H9 (cell line): ENCODE data around the gene PIP5K1C. TPM values are rescaled to one million over a fixed set of nuclear protein-coding genes. Genes with fewer than 3 reads are reported as not detected.
A peak's percentile ranks its signal among the peaks of the same experiment; 100 is the strongest.
"Not testable (repeated sequence)": the region's sequence is repeated elsewhere in the genome, so short reads cannot be mapped to it uniquely, and the experiment has no call there.

ENCODE experiments used
- DNase-seq: peaks from one replicate; pipeline ENCODE4 v3.0.0-alpha.2; 2017
- H2AFZ ChIP-seq: one replicate; pipeline ENCODE4 v1.6.1; 2013; ENCODE audit warnings: mild to moderate bottlenecking, low read length, control low read depth, moderate library complexity
- H2AK5ac ChIP-seq: 2 replicates; pipeline ENCODE4 v1.6.1; 2013; ENCODE audit warnings: low read length, control low read depth, mixed read lengths; ENCODE audit not compliant: insufficient read length
- H2BK120ac ChIP-seq: one replicate; pipeline ENCODE4 v1.6.1; 2013; ENCODE audit warnings: low read depth, mild to moderate bottlenecking, low read length, control low read depth, inconsistent platforms; ENCODE audit not compliant: poor library complexity, severe bottlenecking
- H2BK12ac ChIP-seq: 2 replicates; pipeline ENCODE4 v1.6.1; 2013; ENCODE audit warnings: low read length, control low read depth, mixed read lengths, low read depth; ENCODE audit not compliant: insufficient read length
- H2BK15ac ChIP-seq: 2 replicates; pipeline ENCODE4 v1.6.1; 2013; ENCODE audit warnings: low read depth, low read length, control low read depth
- H2BK20ac ChIP-seq: one replicate; pipeline ENCODE4 v1.6.1; 2013; ENCODE audit warnings: low read depth, mild to moderate bottlenecking, low read length, control low read depth, inconsistent platforms; ENCODE audit not compliant: poor library complexity, severe bottlenecking
- H2BK5ac ChIP-seq: 2 replicates; pipeline ENCODE4 v1.6.1; 2013; ENCODE audit warnings: low read length, control low read depth, mixed read lengths; ENCODE audit not compliant: insufficient read length
- H3K14ac ChIP-seq: 2 replicates; pipeline ENCODE4 v1.6.1; 2013; ENCODE audit warnings: low read length, control low read depth; ENCODE audit not compliant: insufficient read depth
- H3K18ac ChIP-seq: 2 replicates; pipeline ENCODE4 v1.6.1; 2013; ENCODE audit warnings: low read depth, mild to moderate bottlenecking, mixed read lengths, low read length, control low read depth; ENCODE audit not compliant: insufficient read length
- H3K23ac ChIP-seq: 2 replicates; pipeline ENCODE4 v1.6.1; 2013; ENCODE audit warnings: low read length, control low read depth, mixed read lengths, low read depth; ENCODE audit not compliant: insufficient read length
- H3K23me2 ChIP-seq: 2 replicates; pipeline ENCODE4 v1.6.1; 2013; ENCODE audit warnings: low read depth, mild to moderate bottlenecking, mixed read lengths, low read length, control low read depth; ENCODE audit not compliant: insufficient read length, poor library complexity, severe bottlenecking
- H3K27ac ChIP-seq: 2 replicates; pipeline ENCODE4 v1.5.1; 2013; ENCODE audit warnings: low read length, control low read depth, mixed read lengths, low read depth; ENCODE audit not compliant: insufficient read length
- H3K27me3 ChIP-seq: 2 replicates; pipeline ENCODE4 v1.6.1; 2013; ENCODE audit warnings: low read length, control low read depth, inconsistent platforms; ENCODE audit not compliant: insufficient read depth
- H3K4ac ChIP-seq: 2 replicates; pipeline ENCODE4 v1.6.1; 2013; ENCODE audit warnings: low read depth, mild to moderate bottlenecking, control low read depth, inconsistent platforms, low read length, moderate library complexity
- H3K4me1 ChIP-seq: 2 replicates; pipeline ENCODE4 v1.6.1; 2013; ENCODE audit warnings: low read length, control low read depth, inconsistent platforms; ENCODE audit not compliant: insufficient read depth
- H3K4me2 ChIP-seq: 2 replicates; pipeline ENCODE4 v1.6.1; 2013; ENCODE audit warnings: low read length, control low read depth, mixed read lengths; ENCODE audit not compliant: insufficient read length, insufficient read depth
- H3K56ac ChIP-seq: 2 replicates; pipeline ENCODE4 v1.6.1; 2013; ENCODE audit warnings: low read depth, mild to moderate bottlenecking, mixed read lengths, low read length, control low read depth; ENCODE audit not compliant: insufficient read length
- H3K79me1 ChIP-seq: 2 replicates; pipeline ENCODE4 v1.6.1; 2013; ENCODE audit warnings: low read depth, mild to moderate bottlenecking, moderate library complexity, low read length, control low read depth, inconsistent platforms; ENCODE audit not compliant: insufficient read depth, poor library complexity, severe bottlenecking
- H3K79me2 ChIP-seq: 2 replicates; pipeline ENCODE4 v1.6.1; 2013; ENCODE audit warnings: low read length, control low read depth, inconsistent platforms; ENCODE audit not compliant: insufficient read depth
- H3K9ac ChIP-seq: 2 replicates; pipeline ENCODE4 v1.6.1; 2013; ENCODE audit warnings: low read length, control low read depth, mixed read lengths; ENCODE audit not compliant: insufficient read length; ENCODE audit errors: extremely low read depth
- H3K9me3 ChIP-seq: one replicate; pipeline ENCODE4 v1.6.1; 2013; ENCODE audit warnings: low read depth, low read length, inconsistent platforms; ENCODE audit not compliant: control insufficient read depth
- H3T11ph ChIP-seq: one replicate; pipeline ENCODE4 v1.6.1; 2013; ENCODE audit warnings: mild to moderate bottlenecking, low read length, control low read depth, inconsistent platforms
- H4K20me1 ChIP-seq: one replicate; pipeline ENCODE4 v1.6.1; 2013; ENCODE audit not compliant: control insufficient read depth, insufficient read length, insufficient read depth
- H4K5ac ChIP-seq: 2 replicates; pipeline ENCODE4 v1.6.1; 2013; ENCODE audit warnings: low read depth, mild to moderate bottlenecking, mixed read lengths, low read length, control low read depth; ENCODE audit not compliant: insufficient read length
- H4K8ac ChIP-seq: replicated peaks from 2 replicates; pipeline ENCODE4 v1.6.1; 2013; ENCODE audit warnings: low read length, control low read depth, mixed read lengths, low read depth; ENCODE audit not compliant: insufficient read length
- H4K91ac ChIP-seq: 2 replicates; pipeline ENCODE4 v1.6.1; 2013; ENCODE audit warnings: low read depth, mild to moderate bottlenecking, moderate library complexity, mixed read lengths, low read length, control low read depth; ENCODE audit not compliant: insufficient read length
- H3K27ac Mint-ChIP-seq, 3 experiments: 2 replicates in 2 of 3; 3 replicates in 1 of 3; pipeline ENCODE4 v1.8.0; 2020 to 2021; ENCODE audit warnings: mixed read lengths in 3 of 3, mild to moderate bottlenecking in 1 of 3, moderate library complexity in 1 of 3
- H3K27me3 Mint-ChIP-seq: 2 replicates; pipeline ENCODE4 v1.8.0; 2021; ENCODE audit warnings: low read depth, mild to moderate bottlenecking, moderate library complexity, mixed read lengths
- H3K36me3 Mint-ChIP-seq, 3 experiments: 2 replicates in 2 of 3; 3 replicates in 1 of 3; pipeline ENCODE4 v1.8.0; 2020 to 2021; ENCODE audit warnings: low read depth in 3 of 3, mixed read lengths in 3 of 3; ENCODE audit not compliant: insufficient read depth in 1 of 3
- H3K4me1 Mint-ChIP-seq, 2 experiments: 2 replicates each; pipeline ENCODE4 v1.8.0; 2020; ENCODE audit warnings: mixed read lengths in 2 of 2
- H3K4me3 Mint-ChIP-seq, 2 experiments: 2 replicates in 1 of 2; 3 replicates in 1 of 2; pipeline ENCODE4 v1.8.0; 2020 to 2021; ENCODE audit warnings: mild to moderate bottlenecking in 2 of 2, mixed read lengths in 2 of 2, moderate library complexity in 1 of 2
- H3K9me3 Mint-ChIP-seq, 2 experiments: 2 replicates in 1 of 2; 3 replicates in 1 of 2; pipeline ENCODE4 v1.8.0; 2020; ENCODE audit warnings: mild to moderate bottlenecking in 2 of 2, mixed read lengths in 2 of 2, moderate library complexity in 1 of 2
- WGBS: extraction: QIAGEN DNeasy Blood & Tissue Kit; methylation state at CpG from one replicate; pipeline ENCODE4 v1.1.7; 2013; ENCODE audit warnings: missing lambda C conversion rate, low lambda C conversion rate, mixed read lengths; ENCODE audit not compliant: insufficient read length; ENCODE audit errors: extremely low coverage; 5-methylcytosine and 5-hydroxymethylcytosine counted together
- total RNA-seq: library from RNA; stranded (reverse); gene quantifications from 2 replicates; pipeline ENCODE4 v1.2.1, GENCODE V29; 2021
- TF ChIP-seq, protein P1 (sequence below): fragments of 200-600 bp; sonication (generic); conservative IDR thresholded peaks from 3 replicates; pipeline ENCODE4 v1.8.0; 2021; ENCODE audit warnings: antibody characterized with exemption, mild to moderate bottlenecking

Gene PIP5K1C
- total RNA-seq, 1 experiment from 2014 or later = 41.7 TPM

DNA sequence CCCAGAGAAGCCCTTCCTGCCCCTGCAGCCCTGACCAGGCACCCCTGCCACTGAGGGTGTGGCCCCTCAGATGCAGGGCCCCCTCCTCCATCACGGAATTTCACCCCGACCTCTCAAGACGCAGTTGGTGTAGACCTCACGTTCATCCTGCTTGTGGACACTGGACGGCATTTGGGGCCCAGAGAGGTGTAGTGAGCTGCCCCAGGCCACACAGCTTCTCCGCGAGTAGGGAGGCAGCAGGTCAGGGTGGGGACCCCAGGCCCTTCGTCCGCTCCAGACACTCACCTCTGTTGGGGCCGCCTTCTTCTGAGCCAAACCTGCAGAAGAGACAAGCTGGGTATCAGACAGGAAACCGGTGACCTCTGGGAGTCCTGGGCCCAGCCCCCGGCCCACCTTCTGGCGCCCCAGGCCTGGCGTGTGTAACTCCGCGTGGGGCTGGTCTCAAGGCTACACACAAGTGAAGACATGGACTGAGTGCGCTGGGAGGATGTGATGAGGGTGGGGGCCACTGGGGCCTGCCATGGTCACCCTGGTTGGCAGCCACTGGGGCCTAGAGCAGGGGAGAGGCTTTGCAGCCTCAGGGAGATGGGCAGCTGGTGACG lies 33.1 kb downstream of the PIP5K1C start:
- Histone ChIP-seq H2BK5ac (no peak overlapping the region), H4K8ac (no peak overlapping the region), H3K4ac (no peak overlapping the region), H3K9me3 (no peaks in the 10 kb centered on the region), H3K9ac (no peak overlapping the region), H3K79me2 (no peaks in the 10 kb centered on the region), H3T11ph (no peak overlapping the region), H3K27ac (no peak overlapping the region), H3K14ac (no peak overlapping the region), H4K91ac (no peak overlapping the region), H3K23me2 (no peaks in the 10 kb centered on the region), H3K23ac (no peak overlapping the region), H3K4me2 (no peak overlapping the region), H2BK120ac (no peak overlapping the region), H2BK20ac (no peak overlapping the region), H4K20me1 (peaks cover 4% of the 10 kb centered on the region), H3K27me3 (no peaks in the 10 kb centered on the region), H3K18ac (no peak overlapping the region), H2AFZ (no peak overlapping the region), H2AK5ac (no peak overlapping the region), H3K4me1 (no peaks in the 10 kb centered on the region), H3K56ac (no peak overlapping the region), H2BK15ac (no peak overlapping the region), H2BK12ac (no peak overlapping the region), H4K5ac (no peak overlapping the region), H3K79me1 (no peaks in the 10 kb centered on the region)
- Mint-ChIP-seq H3K4me3 (no peak overlapping the region; a peak in 1 of 5 replicates), H3K27ac (peak overlapping the region in 2 of 3 experiments; percentile 70 to 75; a peak in 4 of 7 replicates), H3K9me3 (no peaks in the 10 kb centered on the region), H3K4me1 (peaks cover 9 to 23% of the 10 kb centered on the region in 2 experiments), H3K27me3 (no peaks in the 10 kb centered on the region), H3K36me3 (peaks cover 13 to 22% (median 16%) of the 10 kb centered on the region in 3 experiments; a peak in 6 of 7 replicates)
- TF ChIP-seq, protein P1, sequence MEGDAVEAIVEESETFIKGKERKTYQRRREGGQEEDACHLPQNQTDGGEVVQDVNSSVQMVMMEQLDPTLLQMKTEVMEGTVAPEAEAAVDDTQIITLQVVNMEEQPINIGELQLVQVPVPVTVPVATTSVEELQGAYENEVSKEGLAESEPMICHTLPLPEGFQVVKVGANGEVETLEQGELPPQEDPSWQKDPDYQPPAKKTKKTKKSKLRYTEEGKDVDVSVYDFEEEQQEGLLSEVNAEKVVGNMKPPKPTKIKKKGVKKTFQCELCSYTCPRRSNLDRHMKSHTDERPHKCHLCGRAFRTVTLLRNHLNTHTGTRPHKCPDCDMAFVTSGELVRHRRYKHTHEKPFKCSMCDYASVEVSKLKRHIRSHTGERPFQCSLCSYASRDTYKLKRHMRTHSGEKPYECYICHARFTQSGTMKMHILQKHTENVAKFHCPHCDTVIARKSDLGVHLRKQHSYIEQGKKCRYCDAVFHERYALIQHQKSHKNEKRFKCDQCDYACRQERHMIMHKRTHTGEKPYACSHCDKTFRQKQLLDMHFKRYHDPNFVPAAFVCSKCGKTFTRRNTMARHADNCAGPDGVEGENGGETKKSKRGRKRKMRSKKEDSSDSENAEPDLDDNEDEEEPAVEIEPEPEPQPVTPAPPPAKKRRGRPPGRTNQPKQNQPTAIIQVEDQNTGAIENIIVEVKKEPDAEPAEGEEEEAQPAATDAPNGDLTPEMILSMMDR = no peak
- DNase-seq = no peak
- WGBS = no CpG with 5 or more reads among the region's 18 CpGs

DNA sequence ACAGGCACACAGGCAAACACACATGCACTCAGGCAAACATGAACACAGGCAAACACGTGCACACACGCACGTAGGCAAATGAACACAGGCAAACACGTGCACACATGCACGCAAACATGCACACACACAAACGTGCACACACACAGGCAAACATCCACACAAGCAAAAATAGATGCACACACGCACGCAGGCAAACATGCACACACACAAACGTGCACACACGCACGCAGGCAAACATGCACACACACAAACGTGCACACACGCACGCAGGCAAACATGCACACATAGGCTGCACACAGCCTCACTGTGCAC lies 33.8 kb downstream of the PIP5K1C start:
- H2AK5ac ChIP-seq, H3K23me2 ChIP-seq, H3K9me3 Mint-ChIP-seq, H3K79me1 ChIP-seq, H2BK15ac ChIP-seq, H2BK12ac ChIP-seq, H3K23ac ChIP-seq, H3K4ac ChIP-seq, H4K20me1 ChIP-seq, H3K9me3 ChIP-seq, H3K18ac ChIP-seq, H3K4me2 ChIP-seq, H3K27me3 ChIP-seq, H2BK120ac ChIP-seq, H3T11ph ChIP-seq, H3K14ac ChIP-seq, H4K91ac ChIP-seq, H3K27ac ChIP-seq, H2BK20ac ChIP-seq, H3K4me1 ChIP-seq, DNase-seq, H2BK5ac ChIP-seq, H2AFZ ChIP-seq, H3K79me2 ChIP-seq, H3K4me3 Mint-ChIP-seq, H3K27me3 Mint-ChIP-seq, H3K9ac ChIP-seq, H4K5ac ChIP-seq: not testable (repeated sequence)
- H3K36me3 Mint-ChIP-seq = peaks cover 13 to 24% (median 18%) of the 10 kb centered on the region in 3 experiments; a peak in 6 of 7 replicates
- WGBS = no CpG with 5 or more reads among the region's 14 CpGs
- peak overlapping the region; percentile 13 for H3K56ac ChIP-seq
- H3K27ac Mint-ChIP-seq = peak overlapping the region in 1 of 3 experiments; percentile 70; a peak in 3 of 7 replicates
- peak overlapping the region; percentile 35 for H4K8ac ChIP-seq
- peaks cover 8 to 20% of the 10 kb centered on the region in 2 experiments; a peak in 3 of 4 replicates for H3K4me1 Mint-ChIP-seq
